ENCODE data around the gene ARHGAP22.

GRCh38 chr10:48564466-48565160 lies 40.3 kb downstream of the ARHGAP22 start:
- TF ChIP-seq, protein P1, sequence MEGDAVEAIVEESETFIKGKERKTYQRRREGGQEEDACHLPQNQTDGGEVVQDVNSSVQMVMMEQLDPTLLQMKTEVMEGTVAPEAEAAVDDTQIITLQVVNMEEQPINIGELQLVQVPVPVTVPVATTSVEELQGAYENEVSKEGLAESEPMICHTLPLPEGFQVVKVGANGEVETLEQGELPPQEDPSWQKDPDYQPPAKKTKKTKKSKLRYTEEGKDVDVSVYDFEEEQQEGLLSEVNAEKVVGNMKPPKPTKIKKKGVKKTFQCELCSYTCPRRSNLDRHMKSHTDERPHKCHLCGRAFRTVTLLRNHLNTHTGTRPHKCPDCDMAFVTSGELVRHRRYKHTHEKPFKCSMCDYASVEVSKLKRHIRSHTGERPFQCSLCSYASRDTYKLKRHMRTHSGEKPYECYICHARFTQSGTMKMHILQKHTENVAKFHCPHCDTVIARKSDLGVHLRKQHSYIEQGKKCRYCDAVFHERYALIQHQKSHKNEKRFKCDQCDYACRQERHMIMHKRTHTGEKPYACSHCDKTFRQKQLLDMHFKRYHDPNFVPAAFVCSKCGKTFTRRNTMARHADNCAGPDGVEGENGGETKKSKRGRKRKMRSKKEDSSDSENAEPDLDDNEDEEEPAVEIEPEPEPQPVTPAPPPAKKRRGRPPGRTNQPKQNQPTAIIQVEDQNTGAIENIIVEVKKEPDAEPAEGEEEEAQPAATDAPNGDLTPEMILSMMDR (IDR thresholded peaks at IDR 0.05), result no peak
- TF ChIP-seq EP300 (IDR thresholded peaks at IDR 0.05), result no peak

Measured in tibial nerve (tissue), 4 donors.